Smooth muscle cell (in vitro differentiated cells): ENCODE data around the gene CAPN5. TPM values are rescaled to one million over a fixed set of nuclear protein-coding genes. Genes with fewer than 3 reads are reported as not detected.
"Not testable (repeated sequence)": the region's sequence is repeated elsewhere in the genome, so short reads cannot be mapped to it uniquely, and the experiment has no call there.

ENCODE experiments used
- DNase-seq: peaks from one replicate; lab custom pipeline; 2025; ENCODE audit not compliant: unreplicated experiment; lab: John Stamatoyannopoulos, UW
- H2AFZ ChIP-seq: fragments of 200-600 bp; sonication (generic); 2 replicates; pipeline ENCODE4 v1.6.0; 2016; ENCODE audit warnings: antibody characterized with exemption, low read depth, mild to moderate bottlenecking
- H3F3A ChIP-seq: fragments of 200-600 bp; sonication (generic); 2 replicates; pipeline ENCODE4 v1.6.0; 2017; ENCODE audit warnings: antibody characterized with exemption, low read depth
- H3K27ac ChIP-seq: fragments of 200-600 bp; sonication (generic); 2 replicates; pipeline ENCODE4 v1.5.1; 2016; ENCODE audit warnings: low read depth, mild to moderate bottlenecking
- H3K27me3 ChIP-seq: fragments of 200-600 bp; sonication (generic); 2 replicates; pipeline ENCODE4 v1.6.1; 2016; ENCODE audit warnings: low read depth, mild to moderate bottlenecking
- H3K36me3 ChIP-seq: fragments of 200-600 bp; sonication (generic); 2 replicates; pipeline ENCODE4 v1.5.1; 2016; ENCODE audit warnings: low read depth
- H3K4me1 ChIP-seq: fragments of 200-600 bp; sonication (generic); 2 replicates; pipeline ENCODE4 v1.5.1; 2016; ENCODE audit warnings: low read depth
- H3K4me2 ChIP-seq: fragments of 200-600 bp; sonication (generic); 2 replicates; pipeline ENCODE4 v1.6.0; 2016; ENCODE audit warnings: mild to moderate bottlenecking
- H3K4me3 ChIP-seq: fragments of 200-600 bp; sonication (generic); 2 replicates; pipeline ENCODE4 v1.5.1; 2016; ENCODE audit warnings: mild to moderate bottlenecking
- H3K79me2 ChIP-seq: fragments of 200-600 bp; sonication (generic); 2 replicates; pipeline ENCODE4 v1.6.0; 2016; ENCODE audit warnings: low read depth, mild to moderate bottlenecking
- H3K9ac ChIP-seq: fragments of 200-600 bp; sonication (generic); 2 replicates; pipeline ENCODE4 v1.6.0; 2016; ENCODE audit warnings: low read depth
- H3K9me3 ChIP-seq: fragments of 200-600 bp; sonication (generic); replicated peaks from 2 replicates; pipeline ENCODE4 v1.5.1; 2016; ENCODE audit warnings: low read depth
- H4K20me1 ChIP-seq: fragments of 200-600 bp; sonication (generic); 2 replicates; pipeline ENCODE4 v1.6.0; 2016; ENCODE audit warnings: low read depth
- CTCF ChIP-seq: fragments of 200-600 bp; sonication (generic); IDR thresholded peaks from 2 replicates; pipeline ENCODE4 v1.5.1; 2017; ENCODE audit warnings: borderline replicate concordance, mild to moderate bottlenecking, antibody characterized with exemption; ENCODE audit not compliant: insufficient read depth, poor library complexity, severe bottlenecking
- WGBS: methylation state at CpG from one replicate; pipeline ENCODE4 v1.1.7; 2016; ENCODE audit warnings: low lambda C conversion rate; 5-methylcytosine and 5-hydroxymethylcytosine counted together
- polyA plus RNA-seq: library from polyadenylated mRNA; unstranded; fragments of >200 nt; fragmentation: Nextera tagmentation; extraction: Ambion mirVana; gene quantifications from 2 replicates; pipeline ENCODE4 v1.2.1, GENCODE V29; 2016
- total RNA-seq: library from RNA; depleted of rRNA; stranded (reverse); fragments of >200 nt; gene quantifications from 2 replicates; pipeline ENCODE4 v1.2.3, GENCODE V29; 2014

CAPN5 gene
- 9.4 and 15.5 TPM in 2 replicates for total RNA-seq
- 23.1 and 23.2 TPM in 2 replicates for polyA plus RNA-seq

GRCh38 chr11:77066229-77067042 lies at the start of gene CAPN5:
Gene CAPN5 (plus strand): TSS chr11:77066971. CDS start chr11:77084887, 17,916 bp downstream.
- under 1% methylated on average over 59 of the region's 69 CpGs for WGBS
- Histone ChIP-seq H3K79me2 (peaks cover 6% of the 10 kb centered on the region), H3K27me3 (no peaks in the 10 kb centered on the region), H3K9ac (peak within 1 kb of the TSS; percentile 52), H3K4me3 (peak within 1 kb of the TSS; percentile 77), H3K36me3 (no peaks in the 10 kb centered on the region), H3K27ac (peak within 1 kb of the TSS; percentile 78), H4K20me1 (peaks cover 8% of the 10 kb centered on the region), H2AFZ (peak within 1 kb of the TSS; percentile 80), H3K4me1 (peaks cover 5% of the 10 kb centered on the region), H3F3A (no peaks in the 10 kb centered on the region), H3K9me3 (no peaks in the 10 kb centered on the region), H3K4me2 (peak within 1 kb of the TSS; percentile 99)
- peak; percentile 87 for DNase-seq
- no peak for TF ChIP-seq CTCF

- H3K4me1 ChIP-seq, H3K36me3 ChIP-seq, H4K20me1 ChIP-seq, H3K4me3 ChIP-seq, H3K79me2 ChIP-seq, H3F3A ChIP-seq, DNase-seq, H3K4me2 ChIP-seq, H3K27ac ChIP-seq, H3K9me3 ChIP-seq, H2AFZ ChIP-seq, H3K9ac ChIP-seq, H3K27me3 ChIP-seq: not testable (repeated sequence)
- WGBS: 81% methylated on average over 2 of the region's 2 CpGs
Observed at GRCh38 chr11:77018396-77018924, 48.3 kb upstream of the CAPN5 start.

GRCh38 chr11:77019976-77020595 lies 46.7 kb upstream of the CAPN5 start:
- DNase-seq: no peak
- H3F3A ChIP-seq: peaks cover 5% of the 10 kb centered on the region
- TF ChIP-seq CTCF: no peak
- H3K9ac ChIP-seq: peak overlapping the region; percentile 17
- no peaks in the 10 kb centered on the region for H3K79me2 ChIP-seq
- no peak overlapping the region for H2AFZ ChIP-seq
- H3K4me2 ChIP-seq: peak overlapping the region; percentile 58
- H3K9me3 ChIP-seq: no peaks in the 10 kb centered on the region
- no peaks in the 10 kb centered on the region for H3K27me3 ChIP-seq
- no peaks in the 10 kb centered on the region for H3K36me3 ChIP-seq
- H4K20me1 ChIP-seq: no peaks in the 10 kb centered on the region
- peaks cover 4% of the 10 kb centered on the region for H3K4me1 ChIP-seq
- 21% methylated on average over 2 of the region's 2 CpGs for WGBS
- H3K27ac ChIP-seq: peak overlapping the region; percentile 72
- H3K4me3 ChIP-seq: no peak overlapping the region

- H3K27ac ChIP-seq: peak overlapping the region; percentile 72
- H3K9me3 ChIP-seq: no peaks in the 10 kb centered on the region
- H3K4me1 ChIP-seq: peaks cover 4% of the 10 kb centered on the region
- H3K79me2 ChIP-seq: no peaks in the 10 kb centered on the region
- H4K20me1 ChIP-seq: no peaks in the 10 kb centered on the region
- no peak overlapping the region for H2AFZ ChIP-seq
- DNase-seq: no peak
- no peak overlapping the region for H3K4me3 ChIP-seq
- H3K27me3 ChIP-seq: no peaks in the 10 kb centered on the region
- no peak for TF ChIP-seq CTCF
- H3K4me2 ChIP-seq: peak overlapping the region; percentile 58
- WGBS: 31% methylated on average over 2 of the region's 2 CpGs
- peak overlapping the region; percentile 17 for H3K9ac ChIP-seq
- H3K36me3 ChIP-seq: no peaks in the 10 kb centered on the region
- H3F3A ChIP-seq: peaks cover 5% of the 10 kb centered on the region
Observed at GRCh38 chr11:77020734-77021133, 46.0 kb upstream of the CAPN5 start.
